ENCODE measurements around the gene DGKB.

DGKB gene

GRCh38 chr7:14936554-14936953, 34.0 kb upstream of the DGKB start (continued):
- TF ChIP-seq ZFP3 (CRISPR knock-in tag; IDR thresholded peaks at IDR 0.05) = no peak

DNA sequence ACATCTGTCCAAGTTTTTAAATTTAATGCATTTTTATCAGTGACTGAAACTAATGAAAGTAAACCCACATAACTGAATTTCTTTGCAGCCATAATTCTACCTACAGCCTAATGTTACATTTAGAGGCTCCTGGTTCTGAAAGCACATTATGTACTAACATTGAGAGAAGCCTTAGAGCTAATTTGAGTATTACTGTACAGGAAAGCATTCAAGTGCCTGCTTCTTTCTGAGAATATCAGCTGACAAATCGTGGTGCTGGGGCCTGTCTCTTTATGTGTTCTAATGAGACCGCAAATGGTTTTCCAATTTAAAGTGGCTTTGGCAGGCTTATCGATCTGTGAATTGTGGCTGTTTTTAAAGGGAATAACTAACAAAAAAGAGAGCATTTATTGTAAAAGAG, 32.3 kb upstream of the DGKB start:
- no peak for TF ChIP-seq OSR1 (CRISPR knock-in tag; IDR thresholded peaks at IDR 0.05)
- TF ChIP-seq, protein P1, sequence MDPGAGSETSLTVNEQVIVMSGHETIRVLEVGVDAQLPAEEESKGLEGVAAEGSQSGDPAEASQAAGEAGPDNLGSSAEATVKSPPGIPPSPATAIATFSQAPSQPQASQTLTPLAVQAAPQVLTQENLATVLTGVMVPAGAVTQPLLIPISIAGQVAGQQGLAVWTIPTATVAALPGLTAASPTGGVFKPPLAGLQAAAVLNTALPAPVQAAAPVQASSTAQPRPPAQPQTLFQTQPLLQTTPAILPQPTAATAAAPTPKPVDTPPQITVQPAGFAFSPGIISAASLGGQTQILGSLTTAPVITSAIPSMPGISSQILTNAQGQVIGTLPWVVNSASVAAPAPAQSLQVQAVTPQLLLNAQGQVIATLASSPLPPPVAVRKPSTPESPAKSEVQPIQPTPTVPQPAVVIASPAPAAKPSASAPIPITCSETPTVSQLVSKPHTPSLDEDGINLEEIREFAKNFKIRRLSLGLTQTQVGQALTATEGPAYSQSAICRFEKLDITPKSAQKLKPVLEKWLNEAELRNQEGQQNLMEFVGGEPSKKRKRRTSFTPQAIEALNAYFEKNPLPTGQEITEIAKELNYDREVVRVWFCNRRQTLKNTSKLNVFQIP (CRISPR knock-in tag; IDR thresholded peaks at IDR 0.05; ENCODE audit: borderline replicate concordance, low read depth) = no peak
- TF ChIP-seq, protein P2, sequence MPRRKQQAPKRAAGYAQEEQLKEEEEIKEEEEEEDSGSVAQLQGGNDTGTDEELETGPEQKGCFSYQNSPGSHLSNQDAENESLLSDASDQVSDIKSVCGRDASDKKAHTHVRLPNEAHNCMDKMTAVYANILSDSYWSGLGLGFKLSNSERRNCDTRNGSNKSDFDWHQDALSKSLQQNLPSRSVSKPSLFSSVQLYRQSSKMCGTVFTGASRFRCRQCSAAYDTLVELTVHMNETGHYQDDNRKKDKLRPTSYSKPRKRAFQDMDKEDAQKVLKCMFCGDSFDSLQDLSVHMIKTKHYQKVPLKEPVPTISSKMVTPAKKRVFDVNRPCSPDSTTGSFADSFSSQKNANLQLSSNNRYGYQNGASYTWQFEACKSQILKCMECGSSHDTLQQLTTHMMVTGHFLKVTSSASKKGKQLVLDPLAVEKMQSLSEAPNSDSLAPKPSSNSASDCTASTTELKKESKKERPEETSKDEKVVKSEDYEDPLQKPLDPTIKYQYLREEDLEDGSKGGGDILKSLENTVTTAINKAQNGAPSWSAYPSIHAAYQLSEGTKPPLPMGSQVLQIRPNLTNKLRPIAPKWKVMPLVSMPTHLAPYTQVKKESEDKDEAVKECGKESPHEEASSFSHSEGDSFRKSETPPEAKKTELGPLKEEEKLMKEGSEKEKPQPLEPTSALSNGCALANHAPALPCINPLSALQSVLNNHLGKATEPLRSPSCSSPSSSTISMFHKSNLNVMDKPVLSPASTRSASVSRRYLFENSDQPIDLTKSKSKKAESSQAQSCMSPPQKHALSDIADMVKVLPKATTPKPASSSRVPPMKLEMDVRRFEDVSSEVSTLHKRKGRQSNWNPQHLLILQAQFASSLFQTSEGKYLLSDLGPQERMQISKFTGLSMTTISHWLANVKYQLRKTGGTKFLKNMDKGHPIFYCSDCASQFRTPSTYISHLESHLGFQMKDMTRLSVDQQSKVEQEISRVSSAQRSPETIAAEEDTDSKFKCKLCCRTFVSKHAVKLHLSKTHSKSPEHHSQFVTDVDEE (CRISPR knock-in tag; IDR thresholded peaks at IDR 0.05) = no peak
- no peak for TF ChIP-seq TOX (CRISPR knock-in tag; IDR thresholded peaks at IDR 0.05; ENCODE audit: borderline replicate concordance)
- no peak for TF ChIP-seq CSDC2 (CRISPR knock-in tag; IDR thresholded peaks at IDR 0.05)
- no peak for TF ChIP-seq PATZ1 (CRISPR knock-in tag; IDR thresholded peaks at IDR 0.05; ENCODE audit: borderline replicate concordance)
- no peak for TF ChIP-seq ZNF70 (CRISPR knock-in tag; IDR thresholded peaks at IDR 0.05)
- no peak for TF ChIP-seq PPARA (CRISPR knock-in tag; IDR thresholded peaks at IDR 0.05; ENCODE audit: borderline replicate concordance)
- TF ChIP-seq SNAI2 (CRISPR knock-in tag; IDR thresholded peaks at IDR 0.05) = no peak
- TF ChIP-seq TCF4 (CRISPR knock-in tag; IDR thresholded peaks at IDR 0.05; ENCODE audit: borderline replicate concordance) = no peak
- TF ChIP-seq GLIS3 (CRISPR knock-in tag; IDR thresholded peaks at IDR 0.05) = no peak
- no peak for TF ChIP-seq ZFP30 (CRISPR knock-in tag; IDR thresholded peaks at IDR 0.05)
- no peak for TF ChIP-seq ARNTL (CRISPR knock-in tag; IDR thresholded peaks at IDR 0.05; ENCODE audit: borderline replicate concordance, low read depth)
- TF ChIP-seq, protein P3, sequence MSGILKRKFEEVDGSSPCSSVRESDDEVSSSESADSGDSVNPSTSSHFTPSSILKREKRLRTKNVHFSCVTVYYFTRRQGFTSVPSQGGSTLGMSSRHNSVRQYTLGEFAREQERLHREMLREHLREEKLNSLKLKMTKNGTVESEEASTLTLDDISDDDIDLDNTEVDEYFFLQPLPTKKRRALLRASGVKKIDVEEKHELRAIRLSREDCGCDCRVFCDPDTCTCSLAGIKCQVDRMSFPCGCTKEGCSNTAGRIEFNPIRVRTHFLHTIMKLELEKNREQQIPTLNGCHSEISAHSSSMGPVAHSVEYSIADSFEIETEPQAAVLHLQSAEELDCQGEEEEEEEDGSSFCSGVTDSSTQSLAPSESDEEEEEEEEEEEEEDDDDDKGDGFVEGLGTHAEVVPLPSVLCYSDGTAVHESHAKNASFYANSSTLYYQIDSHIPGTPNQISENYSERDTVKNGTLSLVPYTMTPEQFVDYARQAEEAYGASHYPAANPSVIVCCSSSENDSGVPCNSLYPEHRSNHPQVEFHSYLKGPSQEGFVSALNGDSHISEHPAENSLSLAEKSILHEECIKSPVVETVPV (CRISPR knock-in tag; IDR thresholded peaks at IDR 0.05) = no peak
- no peak for TF ChIP-seq RARB (CRISPR knock-in tag; IDR thresholded peaks at IDR 0.05)
- ATAC-seq = no peak

GRCh38 chr7:14931511-14932215, 29.1 kb upstream of the DGKB start:
- no peak for ATAC-seq
- TF ChIP-seq, protein P3 (CRISPR knock-in tag; IDR thresholded peaks at IDR 0.05) = no peak
- TF ChIP-seq ZFP30 (CRISPR knock-in tag; IDR thresholded peaks at IDR 0.05) (no peak), CSDC2 (CRISPR knock-in tag; IDR thresholded peaks at IDR 0.05) (no peak)

- ATAC-seq = peak; percentile 77
- TF ChIP-seq BACH2 (CRISPR knock-in tag; IDR thresholded peaks at IDR 0.05; ENCODE audit: borderline replicate concordance) (no peak), CSDC2 (CRISPR knock-in tag; IDR thresholded peaks at IDR 0.05) (no peak), TOX (CRISPR knock-in tag; IDR thresholded peaks at IDR 0.05; ENCODE audit: borderline replicate concordance) (no peak), ESRRG (CRISPR knock-in tag; IDR thresholded peaks at IDR 0.05) (no peak), SNAI2 (CRISPR knock-in tag; IDR thresholded peaks at IDR 0.05) (no peak), ZNF70 (CRISPR knock-in tag; IDR thresholded peaks at IDR 0.05) (no peak), ZFP3 (CRISPR knock-in tag; IDR thresholded peaks at IDR 0.05) (no peak), ISL1 (CRISPR knock-in tag; IDR thresholded peaks at IDR 0.05) (no peak), ZC3H10 (CRISPR knock-in tag; IDR thresholded peaks at IDR 0.05) (no peak), RARB (CRISPR knock-in tag; IDR thresholded peaks at IDR 0.05) (no peak), ZFP30 (CRISPR knock-in tag; IDR thresholded peaks at IDR 0.05) (no peak), GLIS3 (CRISPR knock-in tag; IDR thresholded peaks at IDR 0.05) (no peak), PPARA (CRISPR knock-in tag; IDR thresholded peaks at IDR 0.05; ENCODE audit: borderline replicate concordance) (no peak)
- TF ChIP-seq, protein P2 (CRISPR knock-in tag; IDR thresholded peaks at IDR 0.05) = no peak
- TF ChIP-seq, protein P3 (CRISPR knock-in tag; IDR thresholded peaks at IDR 0.05) = no peak
Observed at GRCh38 chr7:14924398-14924797, 21.8 kb upstream of the DGKB start.

Data from SK-N-SH treated with all-trans-retinoic acid at 6 μM for 48 hours (cell line).